H1 (cell line): ENCODE data around the gene FGF11. TPM values are rescaled to one million over a fixed set of nuclear protein-coding genes. Genes with fewer than 3 reads are reported as not detected.

Source experiments
- CTCF ChIA-PET: fragments of 300-600 bp; sonication (Branson Sonifier 250); formaldehyde crosslinking; loops from one replicate; lab custom pipeline; 2021; ENCODE audit not compliant: partially characterized antibody; lab: Charles Lee
- POLR2A ChIA-PET: fragments of 300-600 bp; sonication (Branson Sonifier 250); formaldehyde crosslinking; loops from one replicate; lab custom pipeline; 2021; ENCODE audit warnings: inconsistent platforms; ENCODE audit not compliant: partially characterized antibody; lab: Charles Lee
- DNase-seq, 2 experiments: peaks; one replicate each; pipeline versions ENCODE4 v3.0.0 to v3.0.0-alpha.2; 2010 to 2022; ENCODE audit warnings: low spot score in 2 of 2, low read depth in 1 of 2, mixed read lengths in 1 of 2
- FAIRE-seq: peaks from 2 replicates; lab custom pipeline; 2011; peaks lifted over from hg19 to GRCh38; lab: Jason Lieb, UNC
- H2AFZ ChIP-seq: 2 replicates; pipeline ENCODE4 v1.8.1; 2012; ENCODE audit warnings: low read length, inconsistent platforms
- H2AK5ac ChIP-seq: 2 replicates; pipeline ENCODE4 v1.6.1; 2013; ENCODE audit warnings: low read depth, low read length
- H2BK120ac ChIP-seq: replicated peaks from 2 replicates; pipeline ENCODE3; 2013; ENCODE audit warnings: low read depth, low read length, inconsistent platforms
- H2BK12ac ChIP-seq: 2 replicates; pipeline ENCODE4 v1.6.1; 2013; ENCODE audit warnings: low read depth, low read length
- H2BK15ac ChIP-seq: 2 replicates; pipeline ENCODE4 v1.6.1; 2013; ENCODE audit warnings: low read length
- H2BK20ac ChIP-seq: 2 replicates; pipeline ENCODE4 v1.6.1; 2013; ENCODE audit warnings: low read length
- H2BK5ac ChIP-seq: 2 replicates; pipeline ENCODE4 v1.6.1; 2013; ENCODE audit warnings: low read depth, low read length
- H3K14ac ChIP-seq: 2 replicates; pipeline ENCODE4 v1.6.1; 2013; ENCODE audit warnings: inconsistent platforms; ENCODE audit not compliant: insufficient read length
- H3K18ac ChIP-seq: 2 replicates; pipeline ENCODE4 v1.6.1; 2013; ENCODE audit warnings: low read length; ENCODE audit errors: extremely low read depth
- H3K23ac ChIP-seq: 2 replicates; pipeline ENCODE4 v1.6.1; 2013; ENCODE audit warnings: inconsistent platforms; ENCODE audit not compliant: insufficient read length
- H3K23me2 ChIP-seq: 2 replicates; pipeline ENCODE4 v1.6.1; 2013; ENCODE audit warnings: low read depth, low read length
- H3K27ac ChIP-seq: 2 replicates; pipeline ENCODE4 v1.6.1; 2011; ENCODE audit warnings: low read depth, low read length, inconsistent platforms
- H3K27me3 ChIP-seq, 4 experiments: replicated peaks in 1 of 4; 1 replicate in 1 of 4; 2 replicates in 3 of 4; pipeline versions ENCODE4 v1.6.1 to v1.8.1; 2011 to 2013; ENCODE audit warnings: low read length in 3 of 4, mild to moderate bottlenecking in 3 of 4, inconsistent platforms in 2 of 4, mixed read lengths in 2 of 4, moderate library complexity in 1 of 4; ENCODE audit not compliant: control insufficient read depth in 3 of 4, insufficient read depth in 3 of 4; ENCODE audit errors: extremely low read depth in 1 of 4
- H3K36me3 ChIP-seq, 4 experiments: 2 replicates each; pipeline versions ENCODE4 v1.6.1 to v1.8.1; 2011 to 2013; ENCODE audit warnings: mild to moderate bottlenecking in 4 of 4, low read length in 3 of 4, moderate library complexity in 2 of 4, control low read depth in 1 of 4, inconsistent platforms in 1 of 4; ENCODE audit not compliant: insufficient read depth in 4 of 4, control insufficient read depth in 2 of 4
- H3K4ac ChIP-seq: replicated peaks from 2 replicates; pipeline ENCODE3; 2013; ENCODE audit warnings: low read length, low read depth, mixed read lengths, inconsistent platforms; ENCODE audit not compliant: insufficient read length
- H3K4me1 ChIP-seq, 4 experiments: replicated peaks in 1 of 4; 1 replicate in 1 of 4; 2 replicates in 3 of 4; pipeline versions ENCODE4 v1.6.1 to v1.8.1; 2011 to 2013; ENCODE audit warnings: low read length in 3 of 4, inconsistent platforms in 2 of 4, mixed read lengths in 1 of 4; ENCODE audit not compliant: insufficient read depth in 4 of 4, control insufficient read depth in 3 of 4
- H3K4me2 ChIP-seq, 2 experiments: 2 replicates each; pipeline versions ENCODE4 v1.6.1 to v1.8.1; 2011 to 2013; ENCODE audit warnings: low read depth in 2 of 2, low read length in 2 of 2, control low read depth in 1 of 2, inconsistent platforms in 1 of 2, mild to moderate bottlenecking in 1 of 2; ENCODE audit not compliant: insufficient read depth in 1 of 2
- H3K4me3 ChIP-seq, 4 experiments: fragments of 200-600, 300-600 bp in 1 of 4; sonication (generic), shearing (Covaris generic), sonication (Bioruptor Twin) in 1 of 4; 2 replicates each; pipeline versions ENCODE4 v1.5.1 to v1.8.1; 2011 to 2016; ENCODE audit warnings: low read length in 4 of 4, low read depth in 3 of 4, control low read depth in 2 of 4, inconsistent platforms in 2 of 4, mild to moderate bottlenecking in 2 of 4, mixed read lengths in 1 of 4, moderate library complexity in 1 of 4; ENCODE audit not compliant: insufficient read depth in 2 of 4; ENCODE audit errors: extremely low read depth in 1 of 4
- H3K56ac ChIP-seq: replicated peaks from 2 replicates; pipeline ENCODE3; 2013; ENCODE audit warnings: low read depth, mild to moderate bottlenecking, mixed read lengths, low read length, inconsistent platforms; ENCODE audit not compliant: insufficient read length
- H3K79me1 ChIP-seq: 2 replicates; pipeline ENCODE4 v1.6.1; 2013; ENCODE audit warnings: low read depth, low read length, control low read depth
- H3K79me2 ChIP-seq, 2 experiments: 2 replicates each; pipeline versions ENCODE4 v1.6.1 to v1.8.1; 2012 to 2013; ENCODE audit warnings: low read length in 2 of 2, mild to moderate bottlenecking in 2 of 2, inconsistent platforms in 1 of 2; ENCODE audit not compliant: insufficient read depth in 2 of 2, control insufficient read depth in 1 of 2
- H3K9ac ChIP-seq, 4 experiments: replicated peaks in 1 of 4; 1 replicate in 1 of 4; 2 replicates in 3 of 4; pipeline versions ENCODE4 v1.6.1 to v1.8.1; 2011 to 2013; ENCODE audit warnings: low read depth in 3 of 4, low read length in 3 of 4, control low read depth in 2 of 4, mild to moderate bottlenecking in 2 of 4, moderate library complexity in 2 of 4, inconsistent platforms in 1 of 4; ENCODE audit errors: extremely low read depth in 1 of 4
- H3K9me3 ChIP-seq, 2 experiments: 2 replicates each; pipeline versions ENCODE4 v1.6.1 to v1.8.1; 2012 to 2013; ENCODE audit warnings: mild to moderate bottlenecking in 2 of 2, moderate library complexity in 2 of 2, control low read depth in 1 of 2, inconsistent platforms in 1 of 2, low read depth in 1 of 2, low read length in 1 of 2, mixed read lengths in 1 of 2; ENCODE audit not compliant: insufficient read depth in 2 of 2
- H4K20me1 ChIP-seq, 2 experiments: replicated peaks in 1 of 2; 2 replicates each; pipeline versions ENCODE3 to v1.8.1; 2011 to 2013; ENCODE audit warnings: inconsistent platforms in 2 of 2, low read length in 2 of 2, mild to moderate bottlenecking in 1 of 2; ENCODE audit not compliant: insufficient read depth in 2 of 2, control insufficient read depth in 1 of 2
- H4K5ac ChIP-seq: 2 replicates; pipeline ENCODE4 v1.6.1; 2013; ENCODE audit warnings: low read length, low read depth, mixed read lengths, inconsistent platforms; ENCODE audit not compliant: insufficient read length
- H4K8ac ChIP-seq: 2 replicates; pipeline ENCODE4 v1.8.0; 2013; ENCODE audit warnings: mild to moderate bottlenecking, moderate library complexity, low read length, inconsistent platforms; ENCODE audit not compliant: insufficient read depth; ENCODE audit errors: extremely low read depth
- H4K91ac ChIP-seq: replicated peaks from 2 replicates; pipeline ENCODE3; 2013; ENCODE audit warnings: low read length, mixed read lengths, inconsistent platforms; ENCODE audit not compliant: insufficient read length
- KDM4A ChIP-seq: IDR thresholded peaks from one replicate; pipeline ENCODE4 v1.7.1; 2012; ENCODE audit warnings: low read depth, mild to moderate bottlenecking, moderate library complexity, low read length, inconsistent platforms; ENCODE audit not compliant: severe bottlenecking
- WGBS, 2 experiments: shearing (Covaris generic) in 1 of 2; methylation state at CpG; one replicate each; pipeline versions ENCODE4 v1.1.6 to v1.1.7; 2013 to 2015; ENCODE audit warnings: low lambda C conversion rate in 2 of 2, mixed read lengths in 2 of 2, inconsistent platforms in 1 of 2, low coverage in 1 of 2, missing lambda C conversion rate in 1 of 2; ENCODE audit not compliant: insufficient replicate concordance in 2 of 2, insufficient coverage in 1 of 2, insufficient read length in 1 of 2; ENCODE audit errors: extremely low coverage in 1 of 2, missing lambda C conversion rate in 1 of 2; 5-methylcytosine and 5-hydroxymethylcytosine counted together
- polyA plus RNA-seq, 7 experiments: library from polyadenylated mRNA; depleted of rRNA in 3 of 7; stranded (reverse) in 5 of 7; unstranded in 2 of 7; fragments of >200 nt in 5 of 7; fragments of 200-250 nt in 2 of 7; gene quantifications; 1 replicate in 5 of 7; 2 replicates in 1 of 7; 4 replicates in 1 of 7; pipeline versions ENCODE4 v1.2.1 to v1.2.3, GENCODE V29; 2011 to 2013; ENCODE audit warnings: missing spikeins in 2 of 7, mixed read lengths in 2 of 7
- total RNA-seq: library from RNA; stranded (reverse); fragmentation: NEBNext Ultra II Directional; extraction: Animal tissue kit (Norgen Biotek cat#: 25700); gene quantifications from 2 replicates; pipeline ENCODE4 v1.2.1, GENCODE V29; 2021

The FGF11 gene
- total and polyA plus RNA-seq, 2 of the 8 experiments (the other 6 are each of a cell fraction or from before 2014, with no cell fraction given): 11.8 to 26.1 TPM

DNA sequence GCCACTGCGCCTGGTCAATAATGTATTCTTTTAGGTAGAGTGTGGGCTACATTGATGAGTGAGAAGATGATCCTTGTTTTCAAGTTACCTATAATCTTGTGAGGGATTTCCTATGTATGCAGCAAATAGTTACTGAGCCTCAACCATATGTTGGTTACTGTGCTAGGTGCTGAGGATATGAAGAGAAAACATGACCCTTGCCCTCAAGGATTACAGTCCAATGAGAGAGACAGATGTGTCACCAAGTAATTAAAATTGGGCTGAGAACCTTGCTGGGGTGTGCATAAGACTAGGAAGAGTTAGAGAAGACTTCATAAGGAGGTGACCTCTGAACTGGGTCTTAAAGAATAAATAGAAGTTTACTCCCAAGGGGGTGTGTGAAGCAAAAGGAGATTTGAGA lies 52.3 kb downstream of the FGF11 start:
- H3K4me2 ChIP-seq: no peak overlapping the region
- no peak overlapping the region for H4K8ac ChIP-seq
- no peak overlapping the region for H3K18ac ChIP-seq
- 0 out of 2 replicates have a peak, but pooled peaks cover 2% of the 10 kb centered on the region for H3K23me2 ChIP-seq
- CTCF ChIA-PET: interaction anchor here (1.1 to 5.8 kb wide), 4 partner anchors 11 to 69 kb away, joined by 4 to 29 read pairs (median 10); partner anchors contain the start of gene SPEM3
- no peak overlapping the region for H3K27ac ChIP-seq
- H3K14ac ChIP-seq: no peak overlapping the region
- POLR2A ChIA-PET: interaction anchor here (1.2 to 1.7 kb wide), 6 partner anchors 8 to 66 kb away, joined by 3 to 7 read pairs (median 4); partner anchors contain the start of genes POLR2A, TNFSF13 and ZBTB4
- H3K4me1 ChIP-seq: 0 out of 7 replicates have a peak, but pooled peaks cover 0 to 2% (median 0%) of the 10 kb centered on the region in 4 experiments
- H3K23ac ChIP-seq: no peak overlapping the region
- peaks cover 48 to 92% of the 10 kb centered on the region in 2 experiments for H3K79me2 ChIP-seq
- no peak overlapping the region for H2BK5ac ChIP-seq
- FAIRE-seq (no peak), DNase-seq (no peak)
- 93% methylated on average over 1 of the region's 1 CpG; no CpG with 5 or more reads in 1 of the 2 experiments for WGBS, 2 experiments
- no peak overlapping the region for H2BK20ac ChIP-seq
- no peak overlapping the region for H3K9ac ChIP-seq
- peaks cover 28% of the 10 kb centered on the region for H3K79me1 ChIP-seq
- no peak overlapping the region for H3K56ac ChIP-seq
- no peak overlapping the region for H3K4ac ChIP-seq
- no peak overlapping the region for H2BK12ac ChIP-seq
- H4K20me1 ChIP-seq: peaks cover 36 to 37% of the 10 kb centered on the region in 2 experiments
- no peaks in the 10 kb centered on the region for H3K9me3 ChIP-seq
- H2AK5ac ChIP-seq: no peak overlapping the region
- H2BK120ac ChIP-seq: no peak overlapping the region
- peaks cover 6 to 21% (median 9%) of the 10 kb centered on the region in 4 experiments; a peak in 5 of 8 replicates for H3K36me3 ChIP-seq
- no peak overlapping the region for H4K91ac ChIP-seq
- no peak overlapping the region for H2AFZ ChIP-seq
- H3K27me3 ChIP-seq: no peaks in the 10 kb centered on the region
- H3K4me3 ChIP-seq: no peak overlapping the region
- H4K5ac ChIP-seq: no peak overlapping the region
- H2BK15ac ChIP-seq: no peak overlapping the region
- no peak for TF ChIP-seq KDM4A
